ENCODE data around the gene GRIK4.

GRCh38 chr11:120808616-120809050, 297.1 kb downstream of the GRIK4 start:
- TF ChIP-seq, protein P1, sequence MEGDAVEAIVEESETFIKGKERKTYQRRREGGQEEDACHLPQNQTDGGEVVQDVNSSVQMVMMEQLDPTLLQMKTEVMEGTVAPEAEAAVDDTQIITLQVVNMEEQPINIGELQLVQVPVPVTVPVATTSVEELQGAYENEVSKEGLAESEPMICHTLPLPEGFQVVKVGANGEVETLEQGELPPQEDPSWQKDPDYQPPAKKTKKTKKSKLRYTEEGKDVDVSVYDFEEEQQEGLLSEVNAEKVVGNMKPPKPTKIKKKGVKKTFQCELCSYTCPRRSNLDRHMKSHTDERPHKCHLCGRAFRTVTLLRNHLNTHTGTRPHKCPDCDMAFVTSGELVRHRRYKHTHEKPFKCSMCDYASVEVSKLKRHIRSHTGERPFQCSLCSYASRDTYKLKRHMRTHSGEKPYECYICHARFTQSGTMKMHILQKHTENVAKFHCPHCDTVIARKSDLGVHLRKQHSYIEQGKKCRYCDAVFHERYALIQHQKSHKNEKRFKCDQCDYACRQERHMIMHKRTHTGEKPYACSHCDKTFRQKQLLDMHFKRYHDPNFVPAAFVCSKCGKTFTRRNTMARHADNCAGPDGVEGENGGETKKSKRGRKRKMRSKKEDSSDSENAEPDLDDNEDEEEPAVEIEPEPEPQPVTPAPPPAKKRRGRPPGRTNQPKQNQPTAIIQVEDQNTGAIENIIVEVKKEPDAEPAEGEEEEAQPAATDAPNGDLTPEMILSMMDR (IDR thresholded peaks at IDR 0.05; ENCODE audit: poor library complexity, severe bottlenecking), result no peak
- TF ChIP-seq EP300 (conservative IDR thresholded peaks at IDR 0.05; ENCODE audit: poor library complexity, severe bottlenecking) (no peak), POLR2AphosphoS5 (IDR thresholded peaks at IDR 0.05) (no peak), EZH2 (IDR thresholded peaks at IDR 0.05; ENCODE audit: borderline replicate concordance, insufficient read depth, low read length, poor library complexity, severe bottlenecking) (no peak), MXI1 (conservative IDR thresholded peaks at IDR 0.05; ENCODE audit: poor library complexity, severe bottlenecking) (no peak), REST (IDR thresholded peaks at IDR 0.05; ENCODE audit: borderline replicate concordance) (no peak)

Measured in neural cell (in vitro differentiated cells).